Thyroid gland (tissue), 4 donors: ENCODE results near the gene CHST13.

ENCODE experiments used
- CTCF ChIP-seq, 6 experiments: fragments of 200-600 bp in 3 of 6; fragments of 450-650 bp in 3 of 6; sonication (generic) in 3 of 6; IDR thresholded peaks; one replicate each; pipeline ENCODE4 v1.5.1; 2016 to 2019; ENCODE audit warnings: antibody characterized with exemption in 6 of 6, mild to moderate bottlenecking in 2 of 6, inconsistent platforms in 1 of 6, moderate library complexity in 1 of 6
- POLR2A ChIP-seq, 2 donors: fragments of 450-650 bp; IDR thresholded peaks; one replicate each; pipeline ENCODE4 v1.6.1; 2017; ENCODE audit warnings: antibody characterized with exemption in 2 of 2, mild to moderate bottlenecking in 2 of 2, moderate library complexity in 1 of 2

- TF ChIP-seq CTCF (IDR thresholded peaks at IDR 0.05) (no peak), POLR2A (IDR thresholded peaks at IDR 0.05) (no peak)
These were observed 30.2 kb upstream of the CHST13 start for GRCh38 chr3:126493739-126494138.
